Esophagus squamous epithelium (tissue), 4 donors: ENCODE data around the gene PFKP.

Source experiments
- POLR2A ChIP-seq, 4 donors: fragments of 450-650 bp; IDR thresholded peaks; one replicate each; pipeline ENCODE4 v1.6.1; 2017; ENCODE audit warnings: antibody characterized with exemption in 4 of 4, mild to moderate bottlenecking in 4 of 4, moderate library complexity in 3 of 4
- TF ChIP-seq, protein P1 (sequence below), 6 experiments: fragments of 450-650 bp in 4 of 6; fragments of 200-600 bp in 2 of 6; sonication (generic) in 2 of 6; IDR thresholded peaks; one replicate each; pipeline ENCODE4 v1.5.1; 2016 to 2019; ENCODE audit warnings: antibody characterized with exemption in 6 of 6, mild to moderate bottlenecking in 4 of 6, moderate library complexity in 4 of 6

DNA sequence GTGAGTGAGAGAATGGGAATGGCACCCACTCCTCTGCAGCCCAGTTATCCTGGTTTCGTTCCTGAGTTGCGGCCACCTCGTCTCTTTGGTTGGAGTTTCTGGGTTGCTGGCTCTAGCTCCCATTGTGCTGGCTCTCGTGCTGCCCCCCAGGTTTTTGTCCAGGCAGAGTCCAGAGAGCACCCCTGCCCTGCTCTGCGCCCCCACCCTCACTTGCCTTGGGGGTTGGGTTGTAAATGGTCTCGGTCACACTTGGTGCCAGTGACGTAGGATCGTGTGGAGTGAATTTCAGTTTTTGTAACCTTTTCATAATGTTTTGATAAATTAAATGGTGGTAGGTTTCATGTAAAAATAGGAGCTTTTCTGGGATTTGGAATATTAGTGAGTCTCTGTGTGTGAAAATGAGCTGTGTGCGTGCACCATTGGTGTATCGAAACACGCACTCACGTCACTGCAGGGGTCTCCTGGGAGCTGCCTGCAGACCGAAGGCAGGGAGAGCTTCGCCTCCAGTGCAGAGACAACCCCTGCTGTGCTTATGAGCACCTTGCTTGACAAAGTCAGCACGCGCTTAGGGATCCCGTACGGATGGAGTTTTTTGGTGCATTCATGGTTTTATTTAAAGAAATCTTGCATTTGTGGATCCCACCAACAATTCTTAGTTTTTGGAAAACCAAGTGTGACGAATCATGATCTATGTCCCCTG lies 32.9 kb downstream of the PFKP start:
- TF ChIP-seq, protein P1, sequence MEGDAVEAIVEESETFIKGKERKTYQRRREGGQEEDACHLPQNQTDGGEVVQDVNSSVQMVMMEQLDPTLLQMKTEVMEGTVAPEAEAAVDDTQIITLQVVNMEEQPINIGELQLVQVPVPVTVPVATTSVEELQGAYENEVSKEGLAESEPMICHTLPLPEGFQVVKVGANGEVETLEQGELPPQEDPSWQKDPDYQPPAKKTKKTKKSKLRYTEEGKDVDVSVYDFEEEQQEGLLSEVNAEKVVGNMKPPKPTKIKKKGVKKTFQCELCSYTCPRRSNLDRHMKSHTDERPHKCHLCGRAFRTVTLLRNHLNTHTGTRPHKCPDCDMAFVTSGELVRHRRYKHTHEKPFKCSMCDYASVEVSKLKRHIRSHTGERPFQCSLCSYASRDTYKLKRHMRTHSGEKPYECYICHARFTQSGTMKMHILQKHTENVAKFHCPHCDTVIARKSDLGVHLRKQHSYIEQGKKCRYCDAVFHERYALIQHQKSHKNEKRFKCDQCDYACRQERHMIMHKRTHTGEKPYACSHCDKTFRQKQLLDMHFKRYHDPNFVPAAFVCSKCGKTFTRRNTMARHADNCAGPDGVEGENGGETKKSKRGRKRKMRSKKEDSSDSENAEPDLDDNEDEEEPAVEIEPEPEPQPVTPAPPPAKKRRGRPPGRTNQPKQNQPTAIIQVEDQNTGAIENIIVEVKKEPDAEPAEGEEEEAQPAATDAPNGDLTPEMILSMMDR (IDR thresholded peaks at IDR 0.05) = no peak
- no peak for TF ChIP-seq POLR2A (IDR thresholded peaks at IDR 0.05)
